Activated T-cell treated with anti-CD3 and anti-CD28 coated beads for 4 hours (primary cell): ENCODE results near the gene PRICKLE3.
"Not testable (repeated sequence)": the region's sequence is repeated elsewhere in the genome, so short reads cannot be mapped to it uniquely, and the experiment has no call there.

Experiments
- DNase-seq: peaks from one replicate; pipeline ENCODE4 v3.0.0-alpha.2; 2020

The PRICKLE3 gene

GRCh38 chrX:49155900-49156837 lies 30.0 kb downstream of the PRICKLE3 start:
- peak; percentile 74 for DNase-seq

GRCh38 chrX:49155243-49155899 lies 30.8 kb downstream of the PRICKLE3 start:
- no peak for DNase-seq

- no peak for DNase-seq
These were observed 32.7 kb downstream of the PRICKLE3 start for GRCh38 chrX:49153467-49153866.

GRCh38 chrX:49149291-49149690 lies 36.9 kb downstream of the PRICKLE3 start:
- not testable (repeated sequence) for DNase-seq

GRCh38 chrX:49148390-49149100 lies 37.6 kb downstream of the PRICKLE3 start:
- DNase-seq: not testable (repeated sequence)

- no peak for DNase-seq
These were observed 38.2 kb downstream of the PRICKLE3 start for GRCh38 chrX:49147936-49148335.

- DNase-seq: no peak
These were observed 38.9 kb downstream of the PRICKLE3 start for GRCh38 chrX:49147282-49147681.

- DNase-seq: not testable (repeated sequence)
These were observed 43.0 kb downstream of the PRICKLE3 start for GRCh38 chrX:49143154-49143553.

GRCh38 chrX:49142264-49142663 lies 43.9 kb downstream of the PRICKLE3 start:
- not testable (repeated sequence) for DNase-seq

GRCh38 chrX:49139713-49140112 lies 46.5 kb downstream of the PRICKLE3 start:
- DNase-seq: no peak

- DNase-seq: no peak
These were observed 48.7 kb downstream of the PRICKLE3 start for GRCh38 chrX:49137492-49137891.

- no peak for DNase-seq
These were observed 52.4 kb downstream of the PRICKLE3 start for GRCh38 chrX:49133759-49134158.

GRCh38 chrX:49132275-49132674 lies 53.9 kb downstream of the PRICKLE3 start:
- DNase-seq: not testable (repeated sequence)

- DNase-seq: no peak
These were observed 56.7 kb downstream of the PRICKLE3 start for GRCh38 chrX:49129427-49129826.

GRCh38 chrX:49127742-49128258 lies 58.4 kb downstream of the PRICKLE3 start:
- DNase-seq: not testable (repeated sequence)
